ENCODE results near the gene ISOC2. TPM values are rescaled to one million over a fixed set of nuclear protein-coding genes. Genes with fewer than 3 reads are reported as not detected.
"Not testable (repeated sequence)": the region's sequence is repeated elsewhere in the genome, so short reads cannot be mapped to it uniquely, and the experiment has no call there.

ISOC2 gene
- total RNA-seq, 2 experiments from 2014 or later, result 28.2 to 35.7 TPM

GRCh38 chr19:55432241-55432959 lies 29.0 kb downstream of the ISOC2 start:
- H3K36me3 Mint-ChIP-seq, result no peaks in the 10 kb centered on the region
- CTCF ChIA-PET, result no interaction called here
- no peaks in the 10 kb centered on the region for H3K4me1 Mint-ChIP-seq
- DNase-seq, result no peak
- H3K27me3 Mint-ChIP-seq, result peaks cover 19% of the 10 kb centered on the region
- ATAC-seq, result no peak
- no peak overlapping the region for H3K27ac Mint-ChIP-seq
- no peak overlapping the region for H3K4me3 Mint-ChIP-seq
- H3K9me3 Mint-ChIP-seq (ENCODE audit: low read depth), result no peaks in the 10 kb centered on the region

GRCh38 chr19:55431183-55431582 lies 30.3 kb downstream of the ISOC2 start:
- DNase-seq (no peak), ATAC-seq (no peak)
- no peaks in the 10 kb centered on the region for H3K36me3 Mint-ChIP-seq
- peaks cover 12% of the 10 kb centered on the region for H3K27me3 Mint-ChIP-seq
- no peak overlapping the region for H3K4me3 Mint-ChIP-seq
- CTCF ChIA-PET, result no interaction called here
- H3K4me1 Mint-ChIP-seq, result no peaks in the 10 kb centered on the region
- H3K9me3 Mint-ChIP-seq (ENCODE audit: low read depth), result no peaks in the 10 kb centered on the region
- no peak overlapping the region for H3K27ac Mint-ChIP-seq

GRCh38 chr19:55426042-55426441 lies 35.4 kb downstream of the ISOC2 start:
- H3K9me3 Mint-ChIP-seq (ENCODE audit: low read depth), result no peaks in the 10 kb centered on the region
- H3K4me1 Mint-ChIP-seq, result peaks cover 6% of the 10 kb centered on the region
- ATAC-seq (no peak), DNase-seq (no peak)
- H3K27me3 Mint-ChIP-seq, result peaks cover 22% of the 10 kb centered on the region
- H3K36me3 Mint-ChIP-seq, result no peaks in the 10 kb centered on the region
- CTCF ChIA-PET, result no interaction called here
- H3K27ac Mint-ChIP-seq, result no peak overlapping the region
- H3K4me3 Mint-ChIP-seq, result no peak overlapping the region

- Mint-ChIP-seq H3K27ac (no peak overlapping the region), H3K36me3 (no peaks in the 10 kb centered on the region), H3K4me1 (peaks cover 11% of the 10 kb centered on the region), H3K4me3 (no peak overlapping the region), H3K27me3 (peaks cover 31% of the 10 kb centered on the region), H3K9me3 (ENCODE audit: low read depth) (no peaks in the 10 kb centered on the region)
- DNase-seq, result no peak
- ATAC-seq, result no peak
- CTCF ChIA-PET, result no interaction called here
These were observed 36.9 kb downstream of the ISOC2 start for GRCh38 chr19:55424518-55424917.

DNA sequence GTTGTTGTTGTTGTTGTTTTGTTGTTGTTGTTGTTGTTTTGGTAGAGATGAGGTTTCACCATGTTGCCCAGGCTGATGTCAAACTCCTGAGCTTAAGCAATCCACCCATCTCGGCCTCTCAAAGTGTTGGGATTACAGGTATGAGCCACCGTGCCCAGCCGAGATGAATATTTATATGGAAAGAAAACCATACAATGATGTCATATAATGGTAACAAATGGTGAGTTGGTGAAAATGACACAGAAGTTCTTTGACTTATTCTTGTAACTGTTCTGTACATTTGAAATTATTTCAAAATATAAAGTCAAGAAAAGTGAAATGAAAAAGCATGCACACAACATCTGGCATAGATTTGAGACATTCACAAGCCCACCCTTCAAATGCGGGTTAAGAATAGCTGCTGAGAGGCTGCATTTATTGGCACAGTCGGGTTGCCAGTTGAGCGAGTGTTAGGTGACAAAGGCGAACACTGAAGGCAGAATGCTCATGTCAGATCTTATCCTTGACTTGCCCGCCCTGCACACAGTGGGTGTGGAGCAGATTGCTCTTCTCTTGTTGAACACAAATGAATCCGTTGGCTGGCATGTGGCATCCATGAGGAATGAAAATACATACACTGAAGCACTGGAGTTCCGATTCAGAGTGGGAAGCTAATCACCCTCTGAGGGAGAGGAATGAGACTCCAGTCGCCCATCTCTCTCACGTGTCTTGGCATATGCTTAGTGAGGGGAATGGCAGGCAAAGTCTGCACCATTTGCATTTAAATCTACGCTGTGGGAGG lies 38.0 kb downstream of the ISOC2 start:
- DNase-seq (no peak), ATAC-seq (no peak)
- CTCF ChIA-PET, result interaction anchor here (1.0 kb wide), 1 partner anchor 40 kb away, joined by 3 read pairs; the partner anchor contains the start of gene TMEM238
- Mint-ChIP-seq H3K27me3 (peaks cover 31% of the 10 kb centered on the region), H3K9me3 (ENCODE audit: low read depth) (no peaks in the 10 kb centered on the region), H3K4me3 (no peak overlapping the region), H3K27ac (no peak overlapping the region), H3K4me1 (peaks cover 11% of the 10 kb centered on the region), H3K36me3 (no peaks in the 10 kb centered on the region)

GRCh38 chr19:55421281-55421680 lies 40.2 kb downstream of the ISOC2 start:
- peaks cover 16% of the 10 kb centered on the region for H3K4me1 Mint-ChIP-seq
- not testable (repeated sequence) for DNase-seq; H3K36me3 Mint-ChIP-seq; H3K27ac Mint-ChIP-seq; H3K9me3 Mint-ChIP-seq (ENCODE audit: low read depth); H3K4me3 Mint-ChIP-seq
- ATAC-seq, result peak; percentile 66
- CTCF ChIA-PET, result interaction anchor here (0.6 to 1.0 kb wide), 3 partner anchors 16 to 82 kb away, joined by 3 read pairs; no protein-coding TSS in a partner anchor
- peaks cover 28% of the 10 kb centered on the region for H3K27me3 Mint-ChIP-seq

GRCh38 chr19:55419624-55420236 lies 41.7 kb downstream of the ISOC2 start:
- Mint-ChIP-seq H3K9me3 (ENCODE audit: low read depth) (no peaks in the 10 kb centered on the region), H3K4me3 (no peak overlapping the region), H3K4me1 (peaks cover 16% of the 10 kb centered on the region), H3K27me3 (peaks cover 20% of the 10 kb centered on the region), H3K36me3 (no peaks in the 10 kb centered on the region), H3K27ac (no peak overlapping the region)
- CTCF ChIA-PET, result interaction anchor here (0.8 to 3.8 kb wide), 6 partner anchors 84 to 283 kb away, joined by 3 to 25 read pairs (median 4); no protein-coding TSS in a partner anchor
- DNase-seq (no peak), ATAC-seq (no peak)

- DNase-seq (no peak), ATAC-seq (no peak)
- no peaks in the 10 kb centered on the region for H3K9me3 Mint-ChIP-seq (ENCODE audit: low read depth)
- H3K4me1 Mint-ChIP-seq, result peaks cover 16% of the 10 kb centered on the region
- no peak overlapping the region for H3K4me3 Mint-ChIP-seq
- peaks cover 17% of the 10 kb centered on the region for H3K27me3 Mint-ChIP-seq
- H3K36me3 Mint-ChIP-seq, result no peaks in the 10 kb centered on the region
- H3K27ac Mint-ChIP-seq, result no peak overlapping the region
- CTCF ChIA-PET, result interaction anchor here (0.7 to 3.8 kb wide), 11 partner anchors 12 to 452 kb away, joined by 3 to 25 read pairs (median 3); partner anchors contain the start of gene UBE2S
These were observed 42.3 kb downstream of the ISOC2 start for GRCh38 chr19:55419103-55419502.

DNA sequence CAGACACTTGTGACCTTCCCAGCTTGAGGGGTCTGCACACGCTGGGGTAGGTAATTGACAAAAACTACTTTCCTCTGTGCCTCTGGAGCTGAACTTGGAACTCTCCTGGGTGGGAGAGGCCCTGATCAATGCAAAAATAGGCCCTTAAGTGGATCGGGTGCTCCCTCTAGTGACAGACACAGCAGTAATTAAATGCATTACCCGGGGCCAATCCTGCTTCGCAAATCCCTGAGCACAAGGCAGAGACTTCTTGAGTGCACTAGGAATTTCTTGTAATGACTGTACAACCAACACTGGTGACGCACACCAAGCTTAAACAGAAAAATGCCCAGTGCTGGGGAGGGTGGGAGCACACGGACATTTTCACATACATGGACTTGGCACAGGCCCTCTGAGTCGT lies 43.3 kb downstream of the ISOC2 start:
- no peak overlapping the region for H3K4me3 Mint-ChIP-seq
- no peaks in the 10 kb centered on the region for H3K9me3 Mint-ChIP-seq (ENCODE audit: low read depth)
- no peaks in the 10 kb centered on the region for H3K36me3 Mint-ChIP-seq
- CTCF ChIA-PET, result interaction anchor here (0.7 to 3.8 kb wide), 23 partner anchors 9 to 451 kb away, joined by 3 to 25 read pairs (median 3); partner anchors contain the start of genes HSPBP1, KMT5C, TMEM238 and UBE2S
- H3K27ac Mint-ChIP-seq, result no peak overlapping the region
- H3K4me1 Mint-ChIP-seq, result peaks cover 16% of the 10 kb centered on the region
- DNase-seq (peak; percentile 68), ATAC-seq (peak; percentile 72)
- H3K27me3 Mint-ChIP-seq, result peaks cover 13% of the 10 kb centered on the region

GRCh38 chr19:55410168-55410567 lies 51.3 kb downstream of the ISOC2 start:
- no peak for ATAC-seq
- CTCF ChIA-PET, result interaction anchor here (2.0 to 2.4 kb wide), 2 partner anchors 8 to 108 kb away, joined by 8 to 12 read pairs; no protein-coding TSS in a partner anchor
- H3K4me1 Mint-ChIP-seq, result peaks cover 26% of the 10 kb centered on the region
- no peak for DNase-seq
- no peaks in the 10 kb centered on the region for H3K9me3 Mint-ChIP-seq (ENCODE audit: low read depth)
- no peak overlapping the region for H3K27ac Mint-ChIP-seq
- no peak overlapping the region for H3K4me3 Mint-ChIP-seq
- H3K36me3 Mint-ChIP-seq, result peaks cover 26% of the 10 kb centered on the region
- H3K27me3 Mint-ChIP-seq, result peaks cover 8% of the 10 kb centered on the region

DNA sequence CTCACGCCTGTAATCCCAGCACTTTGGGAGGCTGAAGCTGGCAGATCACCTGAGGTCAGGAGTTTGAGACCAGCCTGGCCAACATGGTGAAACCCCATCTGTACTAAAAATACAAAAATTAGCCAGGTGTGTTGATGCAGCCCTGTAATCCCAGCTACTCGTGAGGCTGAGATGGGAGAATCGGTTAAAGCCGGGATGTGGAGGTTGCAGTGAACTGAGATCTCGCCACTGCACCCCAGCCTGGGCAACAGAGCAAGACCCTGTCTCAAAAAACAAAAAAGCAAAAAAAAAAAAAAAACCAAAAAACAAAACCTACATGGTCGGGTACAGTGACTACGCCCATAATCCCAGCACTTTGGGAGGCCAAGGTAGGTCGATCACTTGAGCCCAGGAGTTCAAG lies 52.3 kb downstream of the ISOC2 start:
- not testable (repeated sequence) for ATAC-seq; H3K4me3 Mint-ChIP-seq; DNase-seq; H3K9me3 Mint-ChIP-seq (ENCODE audit: low read depth); H3K27me3 Mint-ChIP-seq
- peaks cover 30% of the 10 kb centered on the region for H3K4me1 Mint-ChIP-seq
- CTCF ChIA-PET, result interaction anchor here (0.9 to 2.4 kb wide), 5 partner anchors 9 to 151 kb away, joined by 3 to 12 read pairs (median 4); partner anchors contain the start of gene TMEM238
- H3K27ac Mint-ChIP-seq, result peak overlapping the region; percentile 97
- H3K36me3 Mint-ChIP-seq, result peaks cover 29% of the 10 kb centered on the region

DNA sequence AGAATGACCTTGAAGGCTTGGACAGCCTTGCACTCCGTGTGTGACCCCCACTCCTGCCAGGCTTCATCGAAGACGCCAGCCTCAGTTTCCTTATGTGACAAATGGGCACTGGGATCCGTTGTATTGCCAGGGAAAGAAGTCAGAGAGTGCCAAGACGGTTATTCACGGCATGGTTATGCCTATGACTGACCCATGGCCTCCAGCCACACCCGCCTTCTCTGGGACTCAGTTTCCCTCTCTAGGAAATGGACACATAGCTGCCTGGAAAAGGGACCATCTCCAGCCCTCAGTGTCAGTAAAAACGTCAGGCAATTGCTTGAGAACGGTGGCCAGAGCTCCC lies 52.9 kb downstream of the ISOC2 start:
- ATAC-seq (no peak), DNase-seq (no peak)
- Mint-ChIP-seq H3K4me3 (peak overlapping the region; percentile 88), H3K27me3 (peaks cover 5% of the 10 kb centered on the region), H3K36me3 (peaks cover 34% of the 10 kb centered on the region), H3K4me1 (peaks cover 35% of the 10 kb centered on the region), H3K9me3 (ENCODE audit: low read depth) (no peaks in the 10 kb centered on the region), H3K27ac (peak overlapping the region; percentile 97)
- CTCF ChIA-PET, result interaction anchor here (0.9 to 2.4 kb wide), 5 partner anchors 9 to 151 kb away, joined by 3 to 12 read pairs (median 4); partner anchors contain the start of gene TMEM238

Data from activated CD8-positive, alpha-beta memory T cell treated with anti-CD3 and anti-CD28 coated beads, Interleukin-2, amount 10 ng/mL, durations not matched to agents 7 days and 5 days (primary cell).